Progenitor cell of endocrine pancreas (in vitro differentiated cells): Measurements from ENCODE around the gene PEAR1. TPM values are rescaled to one million over a fixed set of nuclear protein-coding genes. Genes with fewer than 3 reads are reported as not detected.
A peak's percentile ranks its signal among the peaks of the same experiment; 100 is the strongest.

Experiments used
- DNase-seq: peaks from one replicate; pipeline ENCODE4 v3.0.0; 2021; ENCODE audit warnings: low spot score; ENCODE audit not compliant: unreplicated experiment
- H3K27ac Mint-ChIP-seq: 2 replicates; pipeline ENCODE4 v1.8.0; 2021; ENCODE audit warnings: mild to moderate bottlenecking, moderate library complexity, mixed read lengths
- H3K27me3 Mint-ChIP-seq: 2 replicates; pipeline ENCODE4 v1.8.0; 2021; ENCODE audit warnings: mixed read lengths
- H3K36me3 Mint-ChIP-seq: 2 replicates; pipeline ENCODE4 v1.8.0; 2022; ENCODE audit warnings: mixed read lengths; ENCODE audit not compliant: insufficient read depth
- H3K4me1 Mint-ChIP-seq: 2 replicates; pipeline ENCODE4 v1.8.0; 2021; ENCODE audit warnings: low read depth, mixed read lengths
- H3K4me3 Mint-ChIP-seq: 2 replicates; pipeline ENCODE4 v1.8.0; 2021; ENCODE audit warnings: low read depth, mild to moderate bottlenecking, moderate library complexity, mixed read lengths
- H3K9me3 Mint-ChIP-seq: 2 replicates; pipeline ENCODE4 v1.8.0; 2021; ENCODE audit warnings: low read depth, mixed read lengths
- CTCF ChIP-seq: fragments of 200-600 bp; sonication (generic); IDR thresholded peaks from one replicate; pipeline ENCODE4 v1.5.0; 2021; ENCODE audit warnings: antibody characterized with exemption, mild to moderate bottlenecking; ENCODE audit not compliant: unreplicated experiment
- total RNA-seq: library from RNA; stranded (reverse); gene quantifications from 2 replicates; pipeline ENCODE4 v1.2.1, GENCODE V29; 2021

The PEAR1 gene
- total RNA-seq, 1 donor from 2014 or later = not detected

- Mint-ChIP-seq H3K4me3 (no peak overlapping the region), H3K36me3 (peaks cover 8% of the 10 kb centered on the region), H3K4me1 (no peaks in the 10 kb centered on the region), H3K27me3 (peaks cover 11% of the 10 kb centered on the region), H3K9me3 (no peaks in the 10 kb centered on the region), H3K27ac (no peak overlapping the region)
- no peak for DNase-seq
- no peak for TF ChIP-seq CTCF
Measured at GRCh38 chr1:156935505-156936128, 42.1 kb downstream of the PEAR1 start.

DNA sequence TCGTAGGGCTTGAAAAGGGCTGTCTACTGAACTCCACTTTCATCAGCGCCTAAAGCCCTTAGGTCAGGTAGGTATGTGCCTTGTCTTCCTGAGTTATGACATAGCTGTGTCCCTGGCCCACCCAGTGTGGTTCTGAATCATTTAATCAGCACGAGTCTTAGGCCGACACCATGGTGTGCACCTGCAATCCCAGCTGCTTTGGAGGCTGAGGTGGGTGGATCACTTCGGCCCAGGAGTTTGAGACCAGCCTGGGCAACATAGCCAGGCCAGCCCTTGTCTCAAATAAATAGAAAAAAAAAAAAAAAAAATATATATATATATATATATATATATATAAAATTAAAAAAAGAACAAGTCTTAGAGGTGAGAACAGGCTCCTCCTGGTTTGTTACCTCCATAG, 42.7 kb downstream of the PEAR1 start:
- no peak overlapping the region for H3K4me3 Mint-ChIP-seq
- no peak for DNase-seq
- peaks cover 9% of the 10 kb centered on the region for H3K36me3 Mint-ChIP-seq
- no peaks in the 10 kb centered on the region for H3K4me1 Mint-ChIP-seq
- H3K27me3 Mint-ChIP-seq = peaks cover 5% of the 10 kb centered on the region
- no peaks in the 10 kb centered on the region for H3K9me3 Mint-ChIP-seq
- no peak for TF ChIP-seq CTCF
- no peak overlapping the region for H3K27ac Mint-ChIP-seq

DNA sequence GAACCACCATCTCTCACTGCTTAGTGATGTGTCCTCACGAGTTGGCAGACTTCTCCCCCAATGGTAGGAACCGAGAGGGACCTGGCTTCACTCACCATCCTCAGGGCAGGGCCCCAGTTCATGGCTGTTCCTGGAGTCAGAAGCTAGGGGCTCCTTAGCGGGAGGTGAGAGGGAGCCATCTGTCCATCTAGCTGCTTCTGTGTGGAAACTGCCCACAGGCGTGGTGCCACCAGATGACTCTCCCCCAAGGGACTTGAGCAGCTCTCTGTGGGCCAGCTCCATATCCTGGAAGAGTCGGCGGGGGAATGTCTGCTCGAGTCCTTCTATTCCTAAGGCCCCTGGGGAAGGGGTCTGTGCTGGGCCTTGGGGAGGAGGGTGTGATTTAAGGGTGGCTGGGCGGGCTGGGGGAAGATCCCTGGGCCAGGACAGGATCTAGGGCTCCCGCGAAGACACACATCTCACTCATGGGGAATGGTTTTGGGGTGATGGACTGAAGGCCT, 43.3 kb downstream of the PEAR1 start:
- peaks cover 10% of the 10 kb centered on the region for H3K36me3 Mint-ChIP-seq

GRCh38 chr1:156937883-156938282, 44.4 kb downstream of the PEAR1 start:
- Mint-ChIP-seq H3K9me3 (no peaks in the 10 kb centered on the region), H3K27ac (no peak overlapping the region), H3K4me3 (no peak overlapping the region), H3K27me3 (no peaks in the 10 kb centered on the region), H3K36me3 (peaks cover 12% of the 10 kb centered on the region), H3K4me1 (no peaks in the 10 kb centered on the region)
- no peak for TF ChIP-seq CTCF
- DNase-seq = no peak

More for the DNA sequence above, 43.3 kb downstream of the PEAR1 start:
- H3K4me3 Mint-ChIP-seq = no peak overlapping the region
- no peak overlapping the region for H3K27ac Mint-ChIP-seq
- H3K27me3 Mint-ChIP-seq = no peaks in the 10 kb centered on the region
- no peaks in the 10 kb centered on the region for H3K4me1 Mint-ChIP-seq
- DNase-seq = no peak
- no peak for TF ChIP-seq CTCF
- no peaks in the 10 kb centered on the region for H3K9me3 Mint-ChIP-seq

GRCh38 chr1:156938813-156939212, 45.3 kb downstream of the PEAR1 start:
- no peak for DNase-seq
- no peak for TF ChIP-seq CTCF
- no peak overlapping the region for H3K4me3 Mint-ChIP-seq
- peaks cover 13% of the 10 kb centered on the region for H3K36me3 Mint-ChIP-seq
- H3K9me3 Mint-ChIP-seq = no peaks in the 10 kb centered on the region
- H3K27ac Mint-ChIP-seq = peak overlapping the region; percentile 41
- H3K27me3 Mint-ChIP-seq = no peaks in the 10 kb centered on the region
- no peaks in the 10 kb centered on the region for H3K4me1 Mint-ChIP-seq
